HL-60 (cell line): ENCODE data around the gene AVPR2.

Source experiments
- DNase-seq, 2 experiments: peaks; one replicate each; pipeline ENCODE4 v3.0.0-alpha.2; 2010 to 2020; ENCODE audit warnings: low read depth in 1 of 2, low spot score in 1 of 2
- H3K27ac ChIP-seq: fragments of 250-450 bp; sonication (Bioruptor Pico); replicated peaks from 2 replicates; pipeline ENCODE4 v1.5.1; 2020; ENCODE audit warnings: mild to moderate bottlenecking, moderate library complexity
- H3K27me3 ChIP-seq: fragments of 250-450 bp; sonication (Bioruptor Pico); 2 replicates; pipeline ENCODE4 v1.5.1; 2021; ENCODE audit warnings: mild to moderate bottlenecking, moderate library complexity; ENCODE audit not compliant: insufficient read depth, poor library complexity, severe bottlenecking
- H3K4me3 ChIP-seq: replicated peaks from 2 replicates; pipeline ENCODE4 v1.5.1; 2011; ENCODE audit warnings: mild to moderate bottlenecking, control low read depth, low read length; ENCODE audit not compliant: insufficient read depth
- GABPA ChIP-seq: IDR thresholded peaks from 2 replicates; pipeline ENCODE4 v1.6.1; 2012; ENCODE audit warnings: low read depth
- POLR2AphosphoS5 ChIP-seq: IDR thresholded peaks from 2 replicates; pipeline ENCODE4 v1.6.1; 2012; ENCODE audit warnings: low read depth
- SPI1 ChIP-seq: IDR thresholded peaks from 2 replicates; pipeline ENCODE4 v1.6.1; 2012; ENCODE audit warnings: low read depth, mild to moderate bottlenecking, borderline replicate concordance
- TF ChIP-seq, protein P1 (sequence below): IDR thresholded peaks from 2 replicates; pipeline ENCODE4 v1.6.1; 2012; ENCODE audit warnings: low read depth; ENCODE audit not compliant: insufficient replicate concordance
- TF ChIP-seq, protein P2 (sequence below): IDR thresholded peaks from one replicate; pipeline ENCODE4 v1.5.1; 2011; ENCODE audit warnings: low read length, control low read depth, inconsistent platforms; ENCODE audit not compliant: insufficient read depth

Gene AVPR2

DNA sequence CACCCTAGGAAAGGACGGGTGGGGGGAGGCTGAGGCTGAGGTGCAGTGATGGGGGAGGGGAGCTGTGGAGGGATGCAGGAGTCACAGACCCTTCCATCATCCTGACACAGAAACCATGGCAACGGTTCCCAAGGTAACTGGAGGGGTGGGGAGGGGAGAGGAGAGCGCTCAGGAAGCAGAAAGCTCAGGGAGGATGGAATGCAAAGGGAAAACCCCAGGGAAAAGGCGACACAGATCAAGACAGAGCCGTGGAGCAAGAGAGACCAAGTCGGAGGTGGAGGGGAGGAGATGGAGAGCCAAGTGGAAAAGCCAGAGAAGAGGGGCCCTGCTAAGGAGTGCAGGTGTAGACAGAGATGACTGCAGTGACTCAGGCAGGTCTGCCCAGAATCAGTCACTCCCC lies 33.0 kb upstream of the AVPR2 start:
- H3K27ac ChIP-seq, result no peak overlapping the region
- no peak for TF ChIP-seq POLR2AphosphoS5
- no peak for TF ChIP-seq SPI1
- peaks cover 3% of the 10 kb centered on the region for H3K27me3 ChIP-seq
- no peak overlapping the region for H3K4me3 ChIP-seq
- DNase-seq, result no peak

DNA sequence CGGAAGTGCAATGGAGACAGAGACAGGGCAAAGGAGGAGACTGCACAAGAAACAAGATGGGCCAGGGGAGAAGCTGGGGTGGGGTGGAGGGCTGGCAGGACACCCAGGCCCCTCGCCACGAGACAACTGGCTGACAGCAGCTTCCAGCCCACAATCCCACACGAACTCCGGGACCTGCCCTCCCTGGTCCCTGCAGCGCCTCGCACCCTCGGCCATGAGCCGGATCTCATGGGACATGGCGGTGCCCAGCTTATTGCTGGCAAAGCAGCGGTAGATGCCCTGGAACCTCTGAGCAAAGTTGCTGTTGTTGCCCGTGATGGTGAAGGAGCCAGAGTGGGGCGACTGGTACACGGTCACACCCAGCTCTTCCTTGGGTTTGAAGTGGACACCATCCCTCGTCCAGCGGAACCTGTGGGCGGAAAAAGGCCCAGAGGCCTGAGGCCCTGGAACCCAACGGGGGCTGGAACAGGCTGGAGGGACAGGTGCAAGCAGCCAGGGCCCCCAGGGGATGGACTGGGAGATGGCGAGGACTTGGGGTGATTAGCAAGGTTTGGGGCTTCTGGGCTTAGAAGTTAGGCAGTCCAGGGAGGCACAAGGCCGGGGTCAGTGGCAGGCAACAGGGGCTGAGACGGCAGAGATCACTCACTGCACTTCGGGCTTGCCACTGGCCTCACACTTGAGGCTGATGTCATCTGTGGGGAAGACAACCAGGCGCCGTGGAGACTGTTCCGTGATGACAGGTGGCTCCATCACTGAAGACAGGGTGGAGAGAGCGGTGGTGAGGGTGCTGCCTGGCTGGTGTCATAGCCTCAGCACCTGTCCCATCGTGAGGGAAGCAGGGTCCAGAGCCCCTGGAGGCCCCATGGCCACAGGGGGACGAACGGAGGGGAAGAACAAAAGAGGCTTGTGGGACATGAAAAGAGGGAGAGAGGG lies 32.3 kb upstream of the AVPR2 start:
- TF ChIP-seq, protein P1, sequence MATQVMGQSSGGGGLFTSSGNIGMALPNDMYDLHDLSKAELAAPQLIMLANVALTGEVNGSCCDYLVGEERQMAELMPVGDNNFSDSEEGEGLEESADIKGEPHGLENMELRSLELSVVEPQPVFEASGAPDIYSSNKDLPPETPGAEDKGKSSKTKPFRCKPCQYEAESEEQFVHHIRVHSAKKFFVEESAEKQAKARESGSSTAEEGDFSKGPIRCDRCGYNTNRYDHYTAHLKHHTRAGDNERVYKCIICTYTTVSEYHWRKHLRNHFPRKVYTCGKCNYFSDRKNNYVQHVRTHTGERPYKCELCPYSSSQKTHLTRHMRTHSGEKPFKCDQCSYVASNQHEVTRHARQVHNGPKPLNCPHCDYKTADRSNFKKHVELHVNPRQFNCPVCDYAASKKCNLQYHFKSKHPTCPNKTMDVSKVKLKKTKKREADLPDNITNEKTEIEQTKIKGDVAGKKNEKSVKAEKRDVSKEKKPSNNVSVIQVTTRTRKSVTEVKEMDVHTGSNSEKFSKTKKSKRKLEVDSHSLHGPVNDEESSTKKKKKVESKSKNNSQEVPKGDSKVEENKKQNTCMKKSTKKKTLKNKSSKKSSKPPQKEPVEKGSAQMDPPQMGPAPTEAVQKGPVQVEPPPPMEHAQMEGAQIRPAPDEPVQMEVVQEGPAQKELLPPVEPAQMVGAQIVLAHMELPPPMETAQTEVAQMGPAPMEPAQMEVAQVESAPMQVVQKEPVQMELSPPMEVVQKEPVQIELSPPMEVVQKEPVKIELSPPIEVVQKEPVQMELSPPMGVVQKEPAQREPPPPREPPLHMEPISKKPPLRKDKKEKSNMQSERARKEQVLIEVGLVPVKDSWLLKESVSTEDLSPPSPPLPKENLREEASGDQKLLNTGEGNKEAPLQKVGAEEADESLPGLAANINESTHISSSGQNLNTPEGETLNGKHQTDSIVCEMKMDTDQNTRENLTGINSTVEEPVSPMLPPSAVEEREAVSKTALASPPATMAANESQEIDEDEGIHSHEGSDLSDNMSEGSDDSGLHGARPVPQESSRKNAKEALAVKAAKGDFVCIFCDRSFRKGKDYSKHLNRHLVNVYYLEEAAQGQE, result no peak
- Histone ChIP-seq H3K27me3 (peaks cover 3% of the 10 kb centered on the region), H3K4me3 (no peak overlapping the region), H3K27ac (no peak overlapping the region)
- DNase-seq, result no peak

DNA sequence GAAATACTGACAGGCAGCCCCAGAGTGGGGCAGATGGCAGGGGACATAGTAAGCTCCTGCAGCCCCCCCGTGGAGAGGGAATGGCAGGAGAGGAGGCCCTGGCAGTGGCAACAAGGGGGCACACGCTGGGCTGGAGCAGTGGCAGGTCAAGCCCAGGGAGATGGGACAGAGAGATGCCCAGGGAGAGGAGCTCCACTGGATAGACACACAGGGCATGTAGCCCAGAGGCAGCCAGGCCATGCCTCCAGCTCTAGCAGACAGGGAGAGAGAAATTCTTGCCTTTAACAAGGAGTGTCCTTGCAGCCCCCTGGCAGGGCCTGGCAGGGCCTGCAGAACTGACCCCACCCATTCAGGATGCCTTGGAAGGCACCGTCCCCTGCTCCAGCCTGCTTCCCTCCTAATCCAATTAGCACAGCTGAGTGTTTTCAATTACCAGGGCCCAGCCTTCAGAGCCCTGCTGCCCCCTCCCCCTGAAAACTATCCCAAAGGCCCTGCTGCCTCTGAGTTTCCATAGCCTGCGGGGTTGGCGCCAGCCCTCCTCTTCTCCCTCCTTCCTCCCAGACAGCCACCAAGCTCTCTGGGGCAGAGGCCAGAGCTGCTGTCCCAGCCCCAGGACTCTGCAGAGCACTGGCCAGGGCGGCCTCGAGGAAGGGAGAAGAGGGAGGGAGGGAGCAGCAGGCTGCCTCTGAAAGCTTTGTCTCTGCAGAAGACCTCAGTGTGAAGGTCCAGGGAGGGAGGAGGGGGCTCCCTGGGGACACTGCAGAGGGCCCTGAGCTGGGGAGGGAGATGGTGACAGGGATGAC lies 31.0 kb upstream of the AVPR2 start:
- Histone ChIP-seq H3K27me3 (peaks cover 3% of the 10 kb centered on the region), H3K4me3 (no peak overlapping the region), H3K27ac (no peak overlapping the region)
- no peak for TF ChIP-seq POLR2AphosphoS5
- TF ChIP-seq, protein P2, sequence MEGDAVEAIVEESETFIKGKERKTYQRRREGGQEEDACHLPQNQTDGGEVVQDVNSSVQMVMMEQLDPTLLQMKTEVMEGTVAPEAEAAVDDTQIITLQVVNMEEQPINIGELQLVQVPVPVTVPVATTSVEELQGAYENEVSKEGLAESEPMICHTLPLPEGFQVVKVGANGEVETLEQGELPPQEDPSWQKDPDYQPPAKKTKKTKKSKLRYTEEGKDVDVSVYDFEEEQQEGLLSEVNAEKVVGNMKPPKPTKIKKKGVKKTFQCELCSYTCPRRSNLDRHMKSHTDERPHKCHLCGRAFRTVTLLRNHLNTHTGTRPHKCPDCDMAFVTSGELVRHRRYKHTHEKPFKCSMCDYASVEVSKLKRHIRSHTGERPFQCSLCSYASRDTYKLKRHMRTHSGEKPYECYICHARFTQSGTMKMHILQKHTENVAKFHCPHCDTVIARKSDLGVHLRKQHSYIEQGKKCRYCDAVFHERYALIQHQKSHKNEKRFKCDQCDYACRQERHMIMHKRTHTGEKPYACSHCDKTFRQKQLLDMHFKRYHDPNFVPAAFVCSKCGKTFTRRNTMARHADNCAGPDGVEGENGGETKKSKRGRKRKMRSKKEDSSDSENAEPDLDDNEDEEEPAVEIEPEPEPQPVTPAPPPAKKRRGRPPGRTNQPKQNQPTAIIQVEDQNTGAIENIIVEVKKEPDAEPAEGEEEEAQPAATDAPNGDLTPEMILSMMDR, result no peak
- TF ChIP-seq, protein P1, result no peak
- no peak for TF ChIP-seq SPI1
- no peak for TF ChIP-seq GABPA
- DNase-seq, result no peak

DNA sequence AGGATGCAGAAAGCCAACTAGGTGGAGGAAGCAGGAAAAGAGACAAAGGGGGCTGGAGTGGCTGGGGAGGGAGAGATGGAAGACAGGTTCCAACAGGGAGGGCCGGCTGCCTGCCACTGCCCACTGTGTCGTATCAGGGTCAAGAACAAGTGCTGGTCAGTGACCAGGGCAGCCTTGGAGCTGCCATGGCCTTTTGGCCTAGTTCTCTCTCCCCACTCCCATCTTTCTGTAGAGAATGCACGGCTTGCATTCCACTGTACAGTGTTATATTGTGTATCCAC lies 30.4 kb upstream of the AVPR2 start:
- Histone ChIP-seq H3K4me3 (no peak overlapping the region), H3K27ac (no peak overlapping the region), H3K27me3 (peaks cover 3% of the 10 kb centered on the region)
- no peak for TF ChIP-seq SPI1
- no peak for DNase-seq

DNA sequence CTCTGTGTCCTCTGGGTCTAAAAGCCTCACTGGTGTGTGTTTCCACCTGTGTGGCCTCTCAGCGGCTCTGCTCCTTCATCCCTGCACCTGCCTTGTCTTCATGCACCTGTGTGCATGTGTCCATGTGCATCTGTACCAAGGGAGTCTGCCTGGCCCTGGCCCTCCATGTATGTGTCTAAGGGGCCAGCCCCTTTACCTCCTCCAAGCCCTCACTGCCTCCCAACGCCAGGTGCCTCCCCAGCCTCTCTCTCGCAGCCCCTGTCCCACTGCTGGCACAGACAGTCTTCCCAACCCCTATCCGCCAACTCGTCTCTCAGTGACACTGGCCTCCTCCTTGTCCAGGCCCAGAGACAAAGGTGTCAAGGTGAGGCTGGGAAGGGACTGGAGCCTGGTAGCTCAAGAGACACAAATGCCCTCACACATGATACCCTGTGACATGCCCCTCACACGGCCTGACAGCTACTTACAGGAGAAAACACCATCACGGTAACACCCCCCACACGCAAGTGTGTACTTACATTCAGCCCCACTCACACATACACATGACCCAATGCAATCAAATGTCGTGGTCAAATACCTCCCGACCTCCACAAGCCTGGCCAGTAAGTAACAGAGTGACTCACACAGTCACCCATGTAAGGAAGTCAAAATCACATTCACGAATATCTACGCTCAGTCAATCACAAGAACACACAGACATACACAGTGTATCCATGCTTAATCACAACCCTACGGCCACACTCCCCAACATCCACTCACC lies 29.9 kb upstream of the AVPR2 start:
- TF ChIP-seq GABPA (no peak), SPI1 (no peak), POLR2AphosphoS5 (no peak)
- TF ChIP-seq, protein P2, result no peak
- TF ChIP-seq, protein P1, result no peak

More for the DNA sequence above, 29.9 kb upstream of the AVPR2 start:
- H3K27me3 ChIP-seq, result peaks cover 3% of the 10 kb centered on the region
- no peak overlapping the region for H3K27ac ChIP-seq
- H3K4me3 ChIP-seq, result no peak overlapping the region
- no peak for DNase-seq
